ENCODE data around the gene SPP2. TPM values are rescaled to one million over a fixed set of nuclear protein-coding genes. Genes with fewer than 3 reads are reported as not detected.

SPP2 gene
- total RNA-seq, 1 experiment from 2014 or later, result not detected

DNA sequence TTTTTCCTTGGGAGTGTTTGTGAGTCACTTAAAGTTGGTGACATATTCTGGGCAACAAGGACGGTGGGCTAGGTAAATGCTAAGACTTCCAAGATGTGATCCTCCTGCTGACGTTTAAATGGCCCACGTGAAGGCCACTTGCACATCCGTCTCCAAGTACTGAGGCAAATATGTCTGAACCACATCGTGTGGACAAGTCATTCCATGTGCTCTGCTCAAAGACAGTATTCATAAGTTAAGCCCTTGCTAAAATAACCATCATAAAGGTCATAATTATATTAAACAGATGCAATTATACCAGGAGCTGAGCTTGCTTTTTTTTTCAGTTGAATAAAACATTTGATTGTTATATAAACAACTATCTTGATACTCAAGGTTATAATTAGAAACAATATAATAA is 44.8 kb downstream of the SPP2 start:
- TF ChIP-seq, protein P1, sequence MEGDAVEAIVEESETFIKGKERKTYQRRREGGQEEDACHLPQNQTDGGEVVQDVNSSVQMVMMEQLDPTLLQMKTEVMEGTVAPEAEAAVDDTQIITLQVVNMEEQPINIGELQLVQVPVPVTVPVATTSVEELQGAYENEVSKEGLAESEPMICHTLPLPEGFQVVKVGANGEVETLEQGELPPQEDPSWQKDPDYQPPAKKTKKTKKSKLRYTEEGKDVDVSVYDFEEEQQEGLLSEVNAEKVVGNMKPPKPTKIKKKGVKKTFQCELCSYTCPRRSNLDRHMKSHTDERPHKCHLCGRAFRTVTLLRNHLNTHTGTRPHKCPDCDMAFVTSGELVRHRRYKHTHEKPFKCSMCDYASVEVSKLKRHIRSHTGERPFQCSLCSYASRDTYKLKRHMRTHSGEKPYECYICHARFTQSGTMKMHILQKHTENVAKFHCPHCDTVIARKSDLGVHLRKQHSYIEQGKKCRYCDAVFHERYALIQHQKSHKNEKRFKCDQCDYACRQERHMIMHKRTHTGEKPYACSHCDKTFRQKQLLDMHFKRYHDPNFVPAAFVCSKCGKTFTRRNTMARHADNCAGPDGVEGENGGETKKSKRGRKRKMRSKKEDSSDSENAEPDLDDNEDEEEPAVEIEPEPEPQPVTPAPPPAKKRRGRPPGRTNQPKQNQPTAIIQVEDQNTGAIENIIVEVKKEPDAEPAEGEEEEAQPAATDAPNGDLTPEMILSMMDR (IDR thresholded peaks at IDR 0.05; ENCODE audit: unreplicated experiment), result no peak
- Mint-ChIP-seq H3K4me1 (ENCODE audit: insufficient read depth, unreplicated experiment) (peaks cover 15% of the 10 kb centered on the region), H3K36me3 (ENCODE audit: insufficient read depth, unreplicated experiment) (peaks cover 8% of the 10 kb centered on the region)

DNA sequence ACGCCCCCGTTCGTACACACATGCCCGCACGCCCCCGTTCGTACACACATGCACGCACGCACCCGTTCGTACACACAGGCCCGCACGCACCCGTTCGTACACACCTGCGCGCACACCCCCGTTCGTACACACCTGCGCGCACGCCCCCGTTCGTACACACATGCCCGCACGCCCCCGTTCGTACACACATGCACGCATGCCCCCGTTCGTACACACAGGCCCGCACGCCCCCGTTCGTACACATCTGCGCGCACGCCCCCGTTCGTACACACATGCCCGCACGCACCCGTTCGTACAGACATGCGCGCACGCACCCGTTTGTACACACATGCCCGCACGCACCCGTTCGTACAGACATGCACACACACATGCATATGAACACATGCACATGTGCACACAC is 45.7 kb downstream of the SPP2 start:
- H3K27me3 Mint-ChIP-seq (ENCODE audit: insufficient read depth, unreplicated experiment), result no peaks in the 10 kb centered on the region
- no TSS peak for BruUV-seq (replicated peaks)
- ChIA-PET CTCF (no interaction called here), POLR2A (interaction anchor here (0.5 kb wide), 1 partner anchor 8 kb away, joined by 3 read pairs; no protein-coding TSS in a partner anchor)
- intact Hi-C loops (cut with micrococcal nuclease), result no loop called here
- peaks cover 8% of the 10 kb centered on the region for H3K36me3 Mint-ChIP-seq (ENCODE audit: insufficient read depth, unreplicated experiment)
- DNase-seq (ENCODE audit: unreplicated experiment), result no peak
- H3K27ac Mint-ChIP-seq (ENCODE audit: low read depth, unreplicated experiment), result no peak overlapping the region
- peaks cover 14% of the 10 kb centered on the region for H3K4me1 Mint-ChIP-seq (ENCODE audit: insufficient read depth, unreplicated experiment)
- no peaks in the 10 kb centered on the region for H3K9me3 Mint-ChIP-seq (ENCODE audit: unreplicated experiment)
- no peak overlapping the region for H3K4me3 Mint-ChIP-seq (ENCODE audit: unreplicated experiment)
- TF ChIP-seq, protein P1 (IDR thresholded peaks at IDR 0.05; ENCODE audit: unreplicated experiment), result no peak

More for the DNA sequence above, 44.8 kb downstream of the SPP2 start:
- DNase-seq (ENCODE audit: unreplicated experiment), result no peak
- no peaks in the 10 kb centered on the region for H3K27me3 Mint-ChIP-seq (ENCODE audit: insufficient read depth, unreplicated experiment)
- H3K9me3 Mint-ChIP-seq (ENCODE audit: unreplicated experiment), result no peaks in the 10 kb centered on the region
- ChIA-PET CTCF (interaction anchor here (0.6 kb wide), 1 partner anchor 986 kb away, joined by 5 read pairs; no protein-coding TSS in a partner anchor), POLR2A (interaction anchor here (1.1 kb wide), 1 partner anchor 8 kb away, joined by 3 read pairs; no protein-coding TSS in a partner anchor)
- no peak overlapping the region for H3K27ac Mint-ChIP-seq (ENCODE audit: low read depth, unreplicated experiment)
- intact Hi-C loops (cut with micrococcal nuclease), result no loop called here
- BruUV-seq (replicated peaks), result no TSS peak
- no peak overlapping the region for H3K4me3 Mint-ChIP-seq (ENCODE audit: unreplicated experiment)

DNA sequence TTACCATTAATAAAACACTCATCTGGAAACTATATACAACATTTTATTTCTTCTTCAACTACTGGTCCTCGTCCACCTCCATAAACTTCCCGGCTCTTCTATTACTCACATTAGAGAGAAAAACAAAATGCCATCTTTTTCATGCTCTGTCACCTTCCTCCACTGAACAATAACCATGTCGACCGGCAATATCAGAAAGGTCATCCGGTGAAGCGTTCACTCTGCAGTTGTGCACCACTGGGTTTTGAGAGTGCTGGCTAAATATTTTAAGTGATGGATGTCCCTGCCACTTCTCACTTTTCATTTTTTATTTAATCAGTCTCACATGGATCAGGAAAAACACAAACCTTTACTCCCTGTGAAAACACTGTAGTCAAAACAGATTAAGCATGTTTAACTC is 48.2 kb downstream of the SPP2 start:
- BruUV-seq (replicated peaks), result no TSS peak
- intact Hi-C loops (cut with micrococcal nuclease), result no loop called here
- H3K9me3 Mint-ChIP-seq (ENCODE audit: unreplicated experiment), result no peaks in the 10 kb centered on the region
- peaks cover 8% of the 10 kb centered on the region for H3K36me3 Mint-ChIP-seq (ENCODE audit: insufficient read depth, unreplicated experiment)
- H3K4me3 Mint-ChIP-seq (ENCODE audit: unreplicated experiment), result no peak overlapping the region
- no peak for DNase-seq (ENCODE audit: unreplicated experiment)
- no peaks in the 10 kb centered on the region for H3K27me3 Mint-ChIP-seq (ENCODE audit: insufficient read depth, unreplicated experiment)
- TF ChIP-seq, protein P1 (IDR thresholded peaks at IDR 0.05; ENCODE audit: unreplicated experiment), result no peak
- H3K4me1 Mint-ChIP-seq (ENCODE audit: insufficient read depth, unreplicated experiment), result no peaks in the 10 kb centered on the region
- ChIA-PET CTCF (no interaction called here), POLR2A (no interaction called here)
- H3K27ac Mint-ChIP-seq (ENCODE audit: low read depth, unreplicated experiment), result no peak overlapping the region

DNA sequence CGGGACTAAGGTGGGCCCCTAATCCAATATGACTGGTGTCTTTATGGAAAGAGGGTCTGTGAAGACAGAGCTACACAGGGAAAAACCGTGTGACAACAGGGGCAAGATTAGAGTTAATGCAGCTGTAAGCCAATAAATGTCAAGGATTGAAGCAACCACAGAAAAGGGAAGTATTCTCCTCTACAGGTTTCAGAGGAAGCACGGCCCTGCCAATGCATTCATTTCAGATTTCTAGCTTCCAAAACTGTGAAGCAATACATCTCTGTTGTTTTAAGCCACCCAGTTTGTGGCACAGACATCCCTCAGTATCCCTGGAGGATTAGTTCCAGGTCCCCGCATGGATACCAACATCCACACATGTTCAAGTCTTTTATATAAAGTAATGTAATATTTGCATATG is 48.8 kb downstream of the SPP2 start:
- no peaks in the 10 kb centered on the region for H3K27me3 Mint-ChIP-seq (ENCODE audit: insufficient read depth, unreplicated experiment)
- POLR2A ChIA-PET, result no interaction called here
- no TSS peak for BruUV-seq (replicated peaks)
- DNase-seq (ENCODE audit: unreplicated experiment), result no peak
- H3K27ac Mint-ChIP-seq (ENCODE audit: low read depth, unreplicated experiment), result no peak overlapping the region
- H3K4me1 Mint-ChIP-seq (ENCODE audit: insufficient read depth, unreplicated experiment), result no peaks in the 10 kb centered on the region
- TF ChIP-seq, protein P1 (IDR thresholded peaks at IDR 0.05; ENCODE audit: unreplicated experiment), result no peak
- CTCF ChIA-PET, result no interaction called here
- intact Hi-C loops (cut with micrococcal nuclease), result no loop called here
- H3K4me3 Mint-ChIP-seq (ENCODE audit: unreplicated experiment), result no peak overlapping the region
- H3K9me3 Mint-ChIP-seq (ENCODE audit: unreplicated experiment), result no peaks in the 10 kb centered on the region
- peaks cover 8% of the 10 kb centered on the region for H3K36me3 Mint-ChIP-seq (ENCODE audit: insufficient read depth, unreplicated experiment)

All from MCF 10A (cell line).